Caco-2 (cell line): ENCODE data around the gene NPHP4. TPM values are rescaled to one million over a fixed set of nuclear protein-coding genes. Genes with fewer than 3 reads are reported as not detected.

Source experiments
- BruUV-seq: library from RNA; stranded (reverse); fragments of 400-500 nt; replicated peaks from 2 replicates; lab custom pipeline; 2021; lab: Mats Ljungman, UMichigan
- CTCF ChIA-PET: fragments of 300-600 bp; sonication (Branson Sonifier 250); formaldehyde crosslinking; loops from one replicate; lab custom pipeline; 2022; ENCODE audit warnings: antibody characterized with exemption; lab: Charles Lee
- POLR2A ChIA-PET: fragments of 300-600 bp; sonication (Branson Sonifier 250); formaldehyde crosslinking; loops from one replicate; lab custom pipeline; 2022; ENCODE audit warnings: antibody characterized with exemption; lab: Charles Lee
- DNase-seq, 2 experiments: peaks; one replicate each; pipeline versions ENCODE4 v3.0.0 to v3.0.0-alpha.2; 2020 to 2022
- H3K27me3 ChIP-seq: replicated peaks from 2 replicates; pipeline ENCODE4 v1.6.0; 2011; ENCODE audit warnings: low read length; ENCODE audit not compliant: control insufficient read depth, insufficient read depth
- H3K36me3 ChIP-seq: 2 replicates; pipeline ENCODE4 v1.5.1; 2011; ENCODE audit warnings: low read length; ENCODE audit not compliant: control insufficient read depth, insufficient read depth
- H3K4me1 ChIP-seq: fragments of 250-450 bp; sonication (Bioruptor Pico); 2 replicates; pipeline ENCODE4 v1.5.1; 2020; ENCODE audit warnings: mild to moderate bottlenecking
- H3K4me3 ChIP-seq: 2 replicates; pipeline ENCODE4 v1.5.1; 2011; ENCODE audit warnings: low read depth, mild to moderate bottlenecking, control low read depth, low read length
- H3K9me3 ChIP-seq: fragments of 250-450 bp; sonication (Bioruptor Pico); 2 replicates; pipeline ENCODE4 v1.5.1; 2020; ENCODE audit warnings: mild to moderate bottlenecking, moderate library complexity
- H3K27ac Mint-ChIP-seq: one replicate; pipeline ENCODE4 v1.8.0; 2022; ENCODE audit warnings: mixed read lengths; ENCODE audit not compliant: unreplicated experiment
- H3K27me3 Mint-ChIP-seq: one replicate; pipeline ENCODE4 v1.8.0; 2022; ENCODE audit warnings: mixed read lengths; ENCODE audit not compliant: insufficient read depth, unreplicated experiment
- H3K36me3 Mint-ChIP-seq: one replicate; pipeline ENCODE4 v1.8.0; 2022; ENCODE audit warnings: mild to moderate bottlenecking, mixed read lengths; ENCODE audit not compliant: insufficient read depth, unreplicated experiment
- H3K4me1 Mint-ChIP-seq: one replicate; pipeline ENCODE4 v1.8.0; 2022; ENCODE audit warnings: low read depth, mixed read lengths; ENCODE audit not compliant: unreplicated experiment
- H3K4me3 Mint-ChIP-seq: one replicate; pipeline ENCODE4 v1.8.0; 2022; ENCODE audit warnings: mild to moderate bottlenecking, moderate library complexity, mixed read lengths; ENCODE audit not compliant: unreplicated experiment
- H3K9me3 Mint-ChIP-seq: one replicate; pipeline ENCODE4 v1.8.0; 2022; ENCODE audit warnings: mixed read lengths; ENCODE audit not compliant: unreplicated experiment
- CTCF ChIP-seq, 2 experiments: fragments of 200-600 bp in 1 of 2; IDR thresholded peaks; 1 replicate in 1 of 2; 2 replicates in 1 of 2; pipeline versions ENCODE4 v1.5.1 to v1.8.0; 2011 to 2022; ENCODE audit warnings: antibody characterized with exemption in 1 of 2, control low read depth in 1 of 2, inconsistent platforms in 1 of 2, low read depth in 1 of 2, low read length in 1 of 2, mild to moderate bottlenecking in 1 of 2, moderate library complexity in 1 of 2; ENCODE audit not compliant: insufficient read depth in 1 of 2, severe bottlenecking in 1 of 2, unreplicated experiment in 1 of 2
- intact Hi-C: fragments of 100-400 bp; cut with micrococcal nuclease; formaldehyde crosslinking; loops from one replicate; pipeline ENCODE4 v1.10.0; 2022; ENCODE audit not compliant: unreplicated experiment
- total RNA-seq: library from RNA; stranded (reverse); gene quantifications from 2 replicates; pipeline ENCODE4 v1.2.3, GENCODE V29; 2022

NPHP4 gene
- total RNA-seq, 1 experiment from 2014 or later = 12.3 TPM

DNA sequence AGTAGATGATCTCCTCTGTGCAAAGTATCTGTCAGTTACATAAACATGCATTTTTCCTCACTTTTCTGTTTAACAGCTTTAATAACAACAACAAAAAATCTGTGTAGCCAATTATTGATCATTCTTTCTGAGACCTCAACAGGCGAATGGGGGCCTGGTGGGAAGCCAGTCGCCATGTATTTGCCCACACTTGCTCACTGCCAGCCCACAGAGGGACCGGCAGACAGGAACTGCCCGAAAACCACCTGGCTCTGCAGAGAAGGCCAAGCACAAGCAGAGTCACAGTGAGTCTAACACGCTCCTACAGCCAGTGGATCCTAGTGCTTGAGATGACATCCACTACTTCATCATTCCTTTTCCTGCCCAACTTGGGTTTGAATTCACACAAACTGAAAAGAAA, 56.1 kb downstream of the NPHP4 start:
- DNase-seq = no peak
- H3K9me3 Mint-ChIP-seq = no peaks in the 10 kb centered on the region
- no peak for TF ChIP-seq CTCF (IDR thresholded peaks at IDR 0.05; ENCODE audit: insufficient read depth in 1 of 2, low read depth in 1 of 2, low read length in 1 of 2, severe bottlenecking in 1 of 2, unreplicated experiment in 1 of 2)
- no peak overlapping the region for H3K4me3 ChIP-seq
- ChIA-PET POLR2A (no interaction called here), CTCF (no interaction called here)
- intact Hi-C loops = no loop called here
- H3K27me3 Mint-ChIP-seq = no peaks in the 10 kb centered on the region
- BruUV-seq = no TSS peak
- no peaks in the 10 kb centered on the region for H3K4me1 Mint-ChIP-seq
- H3K4me1 ChIP-seq = no peaks in the 10 kb centered on the region
- H3K36me3 ChIP-seq = no peaks in the 10 kb centered on the region
- H3K4me3 Mint-ChIP-seq = no peak overlapping the region
- H3K27me3 ChIP-seq = no peaks in the 10 kb centered on the region
- no peaks in the 10 kb centered on the region for H3K9me3 ChIP-seq
- H3K27ac Mint-ChIP-seq = no peak overlapping the region
- H3K36me3 Mint-ChIP-seq = no peaks in the 10 kb centered on the region

- H3K4me1 ChIP-seq = no peaks in the 10 kb centered on the region
- Mint-ChIP-seq H3K9me3 (no peaks in the 10 kb centered on the region), H3K4me3 (no peak overlapping the region), H3K27me3 (no peaks in the 10 kb centered on the region), H3K27ac (no peak overlapping the region), H3K4me1 (no peaks in the 10 kb centered on the region), H3K36me3 (no peaks in the 10 kb centered on the region)
- BruUV-seq = no TSS peak
- H3K9me3 ChIP-seq = no peaks in the 10 kb centered on the region
- POLR2A ChIA-PET = no interaction called here
- TF ChIP-seq CTCF (IDR thresholded peaks at IDR 0.05; ENCODE audit: insufficient read depth in 1 of 2, low read depth in 1 of 2, low read length in 1 of 2, severe bottlenecking in 1 of 2, unreplicated experiment in 1 of 2) = no peak
- H3K4me3 ChIP-seq = no peak overlapping the region
- no peak for DNase-seq
- no peaks in the 10 kb centered on the region for H3K36me3 ChIP-seq
- H3K27me3 ChIP-seq = no peaks in the 10 kb centered on the region
- intact Hi-C loops = no loop called here
- CTCF ChIA-PET = no interaction called here
Measured at GRCh38 chr1:5935026-5935425, 57.2 kb downstream of the NPHP4 start.

DNA sequence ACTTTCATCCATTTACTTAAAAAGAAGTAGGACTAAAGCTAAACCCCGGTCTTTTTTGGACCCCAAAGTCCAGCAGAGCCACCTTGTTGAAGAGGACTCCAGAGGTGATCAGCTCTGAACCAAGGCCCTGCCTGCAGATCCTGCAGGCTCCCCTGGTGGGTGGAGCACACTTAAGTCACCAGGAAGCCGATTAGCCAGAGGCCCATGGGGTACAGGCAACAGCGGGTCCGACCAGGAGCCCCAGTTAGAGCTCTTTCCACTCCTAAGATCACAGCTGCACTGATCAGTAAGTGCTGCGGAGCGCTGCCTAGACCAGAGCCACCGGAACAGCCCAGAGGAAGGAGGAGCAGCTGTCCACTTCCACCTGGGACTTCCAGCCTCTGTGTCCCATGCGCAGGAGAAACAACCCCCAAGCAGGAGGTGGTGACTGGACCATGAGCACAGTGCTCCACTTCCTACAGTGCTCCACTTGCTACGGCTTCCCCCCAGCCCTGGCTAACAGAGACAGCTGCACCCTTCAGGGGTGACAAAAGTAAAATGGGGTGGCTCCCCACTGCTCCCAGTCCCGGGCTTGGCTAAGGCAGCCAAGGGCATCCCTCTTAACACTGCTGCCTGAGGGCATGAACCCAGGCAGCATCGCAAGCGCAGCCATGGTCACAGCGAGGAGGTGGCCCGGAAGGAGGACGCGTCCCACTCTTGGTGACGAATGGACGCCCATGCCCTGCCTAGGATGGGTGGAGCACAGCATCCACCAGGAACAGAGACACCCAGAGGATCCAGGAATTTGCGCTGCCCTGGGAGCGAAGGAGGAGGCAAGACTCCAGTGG, 58.0 kb downstream of the NPHP4 start:
- CTCF ChIA-PET = no interaction called here
- Mint-ChIP-seq H3K27me3 (no peaks in the 10 kb centered on the region), H3K27ac (no peak overlapping the region), H3K36me3 (no peaks in the 10 kb centered on the region), H3K4me3 (no peak overlapping the region), H3K9me3 (no peaks in the 10 kb centered on the region), H3K4me1 (no peaks in the 10 kb centered on the region)
- intact Hi-C loops = no loop called here
- no peaks in the 10 kb centered on the region for H3K9me3 ChIP-seq
- no peaks in the 10 kb centered on the region for H3K36me3 ChIP-seq
- H3K4me3 ChIP-seq = no peak overlapping the region
- no peak for DNase-seq
- POLR2A ChIA-PET = no interaction called here
- no peaks in the 10 kb centered on the region for H3K4me1 ChIP-seq
- TF ChIP-seq CTCF (IDR thresholded peaks at IDR 0.05; ENCODE audit: insufficient read depth in 1 of 2, low read depth in 1 of 2, low read length in 1 of 2, severe bottlenecking in 1 of 2, unreplicated experiment in 1 of 2) = no peak
- no peaks in the 10 kb centered on the region for H3K27me3 ChIP-seq
- BruUV-seq = no TSS peak
